ENCODE data around the gene ATP5PD.
"Not testable (repeated sequence)": the region's sequence is repeated elsewhere in the genome, so short reads cannot be mapped to it uniquely, and the experiment has no call there.

Gene ATP5PD

GRCh38 chr17:75077072-75077495 is 30.3 kb upstream of the ATP5PD start:
- no peak for DNase-seq

- DNase-seq: no peak
These were observed 29.0 kb upstream of the ATP5PD start for GRCh38 chr17:75075597-75076336.

GRCh38 chr17:75074532-75074931 is 27.8 kb upstream of the ATP5PD start:
- DNase-seq: no peak

GRCh38 chr17:75073618-75074047 is 26.9 kb upstream of the ATP5PD start:
- DNase-seq: no peak

GRCh38 chr17:75072909-75073308 is 26.1 kb upstream of the ATP5PD start:
- not testable (repeated sequence) for DNase-seq

- DNase-seq: not testable (repeated sequence)
These were observed 24.9 kb upstream of the ATP5PD start for GRCh38 chr17:75071478-75072271.

GRCh38 chr17:75069783-75070182 is 23.0 kb upstream of the ATP5PD start:
- no peak for DNase-seq

GRCh38 chr17:75068750-75069149 is 22.0 kb upstream of the ATP5PD start:
- DNase-seq: no peak

- no peak for DNase-seq
These were observed 21.1 kb upstream of the ATP5PD start for GRCh38 chr17:75067856-75068255.

GRCh38 chr17:75065562-75066151 is 18.9 kb upstream of the ATP5PD start:
- DNase-seq: no peak

GRCh38 chr17:75064867-75065561 is 18.2 kb upstream of the ATP5PD start:
- no peak for DNase-seq

- no peak for DNase-seq
These were observed 17.7 kb upstream of the ATP5PD start for GRCh38 chr17:75064460-75064859.

- DNase-seq: no peak
These were observed 17.3 kb upstream of the ATP5PD start for GRCh38 chr17:75064040-75064439.

GRCh38 chr17:75063626-75064025 is 16.9 kb upstream of the ATP5PD start:
- no peak for DNase-seq

- no peak for DNase-seq
These were observed 16.4 kb upstream of the ATP5PD start for GRCh38 chr17:75063201-75063600.

- no peak for DNase-seq
These were observed 14.8 kb upstream of the ATP5PD start for GRCh38 chr17:75061618-75062017.

- DNase-seq: no peak
These were observed 14.3 kb upstream of the ATP5PD start for GRCh38 chr17:75061055-75061438.

GRCh38 chr17:75060434-75061054 is 13.8 kb upstream of the ATP5PD start:
- DNase-seq: no peak

- DNase-seq: no peak
These were observed 12.9 kb upstream of the ATP5PD start for GRCh38 chr17:75059369-75060345.

- DNase-seq: no peak
These were observed 5.2 kb upstream of the ATP5PD start for GRCh38 chr17:75051941-75052340.

GRCh38 chr17:75049706-75050105 is 2.9 kb upstream of the ATP5PD start:
- no peak for DNase-seq

- no peak for DNase-seq
These were observed 2.3 kb upstream of the ATP5PD start for GRCh38 chr17:75049057-75049456.
